ENCODE measurements around the gene SOS1.

DNA sequence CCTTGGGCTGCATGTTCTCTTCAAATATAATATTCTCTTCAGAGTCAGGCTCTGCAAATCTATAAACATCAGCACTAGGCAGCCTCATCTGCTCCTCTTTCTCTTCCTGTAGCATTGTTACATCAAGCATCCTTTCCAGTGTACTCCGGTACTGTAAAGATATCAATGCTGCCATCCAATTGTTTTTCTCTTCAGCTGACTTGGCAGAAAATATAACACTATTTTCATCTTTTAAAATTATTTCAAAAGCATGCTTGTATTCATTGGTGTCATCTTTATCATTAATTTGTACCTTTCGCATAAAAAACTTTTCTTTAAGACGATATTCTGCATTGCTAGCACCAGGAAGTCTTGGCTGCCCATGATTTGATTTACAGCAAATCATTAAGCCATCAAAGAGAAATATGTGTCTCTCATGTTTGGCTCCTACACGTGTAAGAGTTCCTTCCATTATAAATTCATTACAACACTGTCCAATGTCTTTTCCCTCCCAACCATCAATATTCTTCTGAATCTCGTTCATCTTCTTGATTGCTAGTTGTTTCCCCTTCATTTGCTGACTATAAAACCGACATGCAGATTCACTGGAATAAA lies 98.1 kb downstream of the SOS1 start:
- TF ChIP-seq ZNF121 (CRISPR knock-in tag; IDR thresholded peaks at IDR 0.05) (no peak), FOXJ3 (CRISPR knock-in tag; IDR thresholded peaks at IDR 0.05; ENCODE audit: borderline replicate concordance) (no peak), CTCF (IDR thresholded peaks at IDR 0.05) (no peak)
- TF ChIP-seq, protein P1, sequence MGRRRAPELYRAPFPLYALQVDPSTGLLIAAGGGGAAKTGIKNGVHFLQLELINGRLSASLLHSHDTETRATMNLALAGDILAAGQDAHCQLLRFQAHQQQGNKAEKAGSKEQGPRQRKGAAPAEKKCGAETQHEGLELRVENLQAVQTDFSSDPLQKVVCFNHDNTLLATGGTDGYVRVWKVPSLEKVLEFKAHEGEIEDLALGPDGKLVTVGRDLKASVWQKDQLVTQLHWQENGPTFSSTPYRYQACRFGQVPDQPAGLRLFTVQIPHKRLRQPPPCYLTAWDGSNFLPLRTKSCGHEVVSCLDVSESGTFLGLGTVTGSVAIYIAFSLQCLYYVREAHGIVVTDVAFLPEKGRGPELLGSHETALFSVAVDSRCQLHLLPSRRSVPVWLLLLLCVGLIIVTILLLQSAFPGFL (CRISPR knock-in tag; IDR thresholded peaks at IDR 0.05; ENCODE audit: borderline replicate concordance), result no peak

All from WTC11 (cell line).